NCI-H345 (cell line): ENCODE results near the gene TTYH3.
A peak's percentile ranks its signal among the peaks of the same experiment; 100 is the strongest.

Experiments used
- DNase-seq: peaks from one replicate; lab custom pipeline; 2025; lab: John Stamatoyannopoulos, UW

The TTYH3 gene

GRCh38 chr7:2649139-2649838 is 17.5 kb downstream of the TTYH3 start:
- no peak for DNase-seq

GRCh38 chr7:2649991-2650390 is 18.2 kb downstream of the TTYH3 start:
- DNase-seq = no peak

DNA sequence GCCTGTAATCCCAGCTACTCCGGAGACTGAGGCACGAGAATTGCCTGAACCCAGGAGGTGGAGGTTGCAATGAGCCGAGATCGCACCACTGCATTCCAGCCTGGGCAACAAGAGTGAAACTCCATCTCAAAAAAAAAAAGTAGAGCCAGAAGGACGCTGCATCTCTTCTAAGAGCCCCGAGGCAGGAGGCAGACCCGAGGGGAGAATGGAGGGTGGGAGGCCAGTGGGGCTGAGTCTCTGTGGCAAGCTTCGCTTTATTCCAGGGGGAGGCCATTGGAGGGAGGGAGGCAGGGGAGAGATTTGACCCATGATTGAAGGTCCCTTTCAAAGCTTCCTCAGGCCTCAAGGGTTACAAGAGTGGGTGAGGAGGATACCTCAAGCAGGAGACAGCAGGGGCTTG is 18.7 kb downstream of the TTYH3 start:
- DNase-seq = no peak

DNA sequence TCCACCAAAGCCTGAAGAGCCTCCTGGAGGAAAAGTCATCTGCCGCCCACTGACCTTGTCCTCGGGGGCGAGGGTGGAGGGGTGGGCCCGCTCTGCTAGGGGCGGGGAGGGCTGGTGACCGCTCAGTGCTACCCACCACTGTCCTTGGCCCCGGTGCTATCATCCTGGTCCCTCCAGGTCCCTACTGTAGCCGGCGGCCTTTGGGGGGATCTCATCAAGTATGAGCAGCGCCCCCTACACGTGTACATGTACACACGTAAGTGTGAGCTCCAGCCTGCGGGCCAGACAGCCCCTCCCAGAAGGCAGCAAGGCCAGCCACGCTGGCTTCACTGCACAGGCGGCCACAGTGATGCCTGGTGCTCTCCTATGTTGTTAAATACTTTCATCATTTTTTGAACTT is 19.6 kb downstream of the TTYH3 start:
- DNase-seq = no peak

- DNase-seq = no peak
Observed at GRCh38 chr7:2651847-2652735, 20.3 kb downstream of the TTYH3 start.

- no peak for DNase-seq
Observed at GRCh38 chr7:2652736-2653060, 20.9 kb downstream of the TTYH3 start.

DNA sequence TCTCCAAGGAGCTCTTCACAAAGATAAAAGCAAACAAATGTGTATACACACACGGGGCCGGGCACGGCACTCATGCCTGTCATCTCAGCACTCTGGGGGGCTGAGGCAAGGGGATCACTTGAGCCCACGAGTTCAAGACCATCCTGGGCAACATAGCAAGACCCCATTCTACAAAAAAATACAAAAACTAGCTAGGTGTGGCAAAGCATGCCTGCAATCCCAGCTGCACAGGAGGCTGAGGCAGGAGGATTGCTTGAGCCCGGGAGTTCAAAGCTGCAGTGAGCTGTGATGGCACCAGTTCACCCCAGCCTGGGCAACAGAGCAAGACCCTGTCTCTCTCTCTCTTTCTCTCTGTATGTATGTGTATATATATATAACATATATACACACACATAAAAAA is 22.3 kb downstream of the TTYH3 start:
- DNase-seq = peak; percentile 39

DNA sequence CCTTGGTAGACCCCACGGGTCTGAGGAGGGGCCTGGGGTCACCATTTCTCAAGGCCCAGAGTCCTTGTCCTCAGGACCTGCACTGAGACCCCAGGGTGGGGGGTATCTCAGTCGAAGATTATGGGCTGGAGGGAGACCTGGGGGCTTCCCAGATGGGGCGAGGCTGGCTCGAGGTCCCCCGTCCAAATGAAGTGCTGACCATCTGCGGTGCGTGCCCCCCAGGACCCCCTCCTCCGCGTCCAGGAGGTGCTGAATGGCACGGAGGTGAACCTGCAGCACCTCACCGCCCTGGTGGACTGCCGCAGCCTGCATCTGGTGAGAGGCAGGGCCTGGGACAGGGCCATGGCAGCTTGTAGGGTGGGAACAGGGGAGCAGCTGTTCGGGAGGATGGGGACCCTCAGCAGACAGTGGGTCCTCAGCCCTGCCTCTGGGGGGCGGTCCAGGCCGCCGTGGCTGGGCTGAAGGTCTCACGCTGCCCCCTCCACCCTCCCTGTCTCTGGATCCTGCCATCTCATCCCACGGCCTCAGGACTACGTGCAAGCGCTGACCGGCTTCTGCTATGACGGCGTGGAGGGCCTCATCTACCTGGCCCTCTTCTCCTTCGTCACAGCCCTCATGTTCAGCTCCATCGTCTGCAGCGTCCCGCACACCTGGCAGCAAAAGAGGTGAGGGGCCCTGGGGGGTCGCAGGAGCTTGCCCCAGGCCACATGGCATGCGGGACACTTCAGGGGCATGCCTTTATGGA is 24.3 kb downstream of the TTYH3 start:
- no peak for DNase-seq

GRCh38 chr7:2657208-2657607 is 25.4 kb downstream of the TTYH3 start:
- DNase-seq = no peak

GRCh38 chr7:2657920-2658671 is 26.3 kb downstream of the TTYH3 start:
- no peak for DNase-seq

GRCh38 chr7:2658941-2659340 is 27.2 kb downstream of the TTYH3 start:
- DNase-seq = no peak

- DNase-seq = no peak
Observed at GRCh38 chr7:2659556-2660358, 28.0 kb downstream of the TTYH3 start.

- no peak for DNase-seq
Observed at GRCh38 chr7:2660359-2661095, 28.7 kb downstream of the TTYH3 start.

DNA sequence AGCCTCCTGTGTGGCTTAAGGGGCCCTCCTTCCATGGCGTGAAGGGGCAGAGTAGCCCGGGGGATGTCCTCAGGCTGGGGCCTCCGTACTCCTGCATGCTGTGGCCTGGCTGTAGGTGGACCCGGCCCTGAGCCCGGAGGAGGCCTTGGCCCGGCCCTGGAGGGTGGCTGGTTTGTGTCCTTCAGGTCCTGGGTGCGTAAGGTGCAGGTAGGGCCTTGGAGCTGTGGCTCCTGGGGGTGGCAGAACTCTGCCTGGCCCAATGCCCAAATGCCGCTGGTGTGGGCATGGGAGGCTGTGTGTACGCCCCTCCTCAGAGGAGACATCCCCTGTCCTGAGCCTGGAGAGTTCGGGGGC is 29.3 kb downstream of the TTYH3 start:
- no peak for DNase-seq

DNA sequence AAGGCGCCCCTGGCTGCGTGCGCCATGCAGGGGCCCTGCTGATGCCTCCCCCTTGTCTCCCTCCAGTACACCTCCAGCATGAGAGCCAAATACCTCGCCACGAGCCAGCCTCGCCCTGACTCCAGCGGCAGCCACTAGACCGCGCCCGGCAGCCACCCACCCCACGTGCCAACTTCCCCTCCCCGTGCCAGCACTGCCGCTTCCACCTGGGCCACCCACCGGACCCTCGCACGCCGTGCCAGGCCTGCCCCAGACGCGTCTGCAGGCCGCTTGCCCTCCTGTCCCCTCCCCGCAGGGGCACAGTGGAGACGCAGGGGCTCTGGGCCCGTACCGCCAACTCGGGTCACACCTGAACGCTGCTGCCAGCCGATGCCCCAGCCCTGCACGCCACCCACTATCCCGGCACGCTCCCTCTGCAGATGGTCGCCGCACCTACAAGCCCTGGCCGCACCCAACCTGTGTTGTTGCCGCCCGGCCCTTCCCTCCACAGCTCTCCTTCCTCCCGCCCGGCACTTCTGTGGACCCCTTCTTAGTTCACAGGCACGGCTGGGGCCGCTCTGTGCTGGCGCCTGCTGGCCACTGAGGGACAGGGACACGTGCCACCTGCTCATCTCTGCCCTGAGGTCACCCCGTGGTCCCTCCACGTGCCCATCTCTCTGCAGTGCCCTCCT is 30.0 kb downstream of the TTYH3 start:
- DNase-seq = no peak

DNA sequence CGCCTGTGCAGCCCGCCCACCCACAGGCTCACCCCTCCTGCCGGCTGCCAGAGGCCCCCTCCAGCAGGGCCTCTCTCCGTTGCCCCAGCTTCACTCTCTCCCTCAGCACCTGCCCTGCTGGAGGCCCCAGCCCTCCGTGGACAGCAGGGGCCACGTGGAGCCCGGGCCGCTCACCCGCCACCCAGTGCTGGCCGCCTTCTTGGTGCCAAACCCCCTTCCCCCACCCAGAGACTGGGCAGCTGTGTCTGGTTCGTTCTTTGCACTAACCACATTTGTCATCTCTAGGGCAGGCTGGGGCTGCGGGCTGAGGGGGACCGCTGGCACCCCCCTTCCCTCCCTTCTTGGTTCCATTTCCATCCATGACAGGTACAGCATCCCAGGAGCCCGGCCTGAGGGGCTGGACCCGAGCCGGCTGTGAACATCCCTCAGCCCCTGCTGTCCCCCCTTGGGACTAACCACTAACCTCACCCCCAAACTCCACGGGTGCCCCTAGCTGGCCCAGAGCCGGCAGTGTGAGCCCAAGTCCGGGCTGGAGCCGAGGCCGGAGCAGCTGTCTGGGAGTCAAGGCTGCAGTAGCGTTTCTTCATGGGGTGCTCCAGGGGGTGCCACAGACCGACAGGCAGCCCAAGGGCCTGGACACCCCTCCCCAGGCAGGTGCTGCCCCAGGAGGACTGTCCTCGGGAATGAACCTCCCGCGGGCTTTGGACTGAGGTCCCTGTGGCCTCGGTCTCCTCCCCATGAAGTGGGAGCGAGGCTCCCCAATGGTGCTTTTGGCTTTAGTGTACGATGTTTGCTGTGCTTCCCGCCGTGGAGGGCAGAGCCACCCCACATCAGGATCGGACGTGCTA is 30.7 kb downstream of the TTYH3 start:
- DNase-seq = no peak

- DNase-seq = no peak
Observed at GRCh38 chr7:2663121-2663886, 31.5 kb downstream of the TTYH3 start.

GRCh38 chr7:2663960-2664359 is 32.2 kb downstream of the TTYH3 start:
- no peak for DNase-seq
